Cardiac muscle cell (in vitro differentiated cells and primary cell): ENCODE results near the gene AP3M1. TPM values are rescaled to one million over a fixed set of nuclear protein-coding genes. Genes with fewer than 3 reads are reported as not detected.

Experiments
- DNase-seq, 2 donors: peaks; one replicate each; pipeline versions ENCODE4 v3.0.0 to v3.0.0-alpha.2; 2010 to 2017; ENCODE audit warnings: low read depth in 1 of 2, low spot score in 1 of 2
- H3K27ac ChIP-seq: fragments of 200-600 bp; sonication (generic); 2 replicates; pipeline ENCODE4 v1.5.1; 2016
- H3K27me3 ChIP-seq: fragments of 200-600 bp; sonication (generic); 2 replicates; pipeline ENCODE4 v1.6.0; 2016; ENCODE audit warnings: control low read depth
- H3K36me3 ChIP-seq: fragments of 200-600 bp; sonication (generic); 2 replicates; pipeline ENCODE4 v1.5.1; 2016; ENCODE audit warnings: control low read depth
- H3K4me1 ChIP-seq: fragments of 200-600 bp; sonication (generic); 2 replicates; pipeline ENCODE4 v1.8.1; 2017; ENCODE audit warnings: low read depth, mild to moderate bottlenecking, mixed run types
- H3K4me3 ChIP-seq: fragments of 200-600 bp; sonication (generic); 2 replicates; pipeline ENCODE4 v1.5.1; 2016; ENCODE audit warnings: mild to moderate bottlenecking
- H3K9me3 ChIP-seq: fragments of 200-600 bp; sonication (generic); 2 replicates; pipeline ENCODE4 v1.5.1; 2017; ENCODE audit warnings: low read depth, mild to moderate bottlenecking, control low read depth
- CTCF ChIP-seq: IDR thresholded peaks from 2 replicates; pipeline ENCODE4 v1.5.1; 2012; ENCODE audit warnings: low read depth, mild to moderate bottlenecking, low read length
- polyA plus RNA-seq: library from polyadenylated mRNA; unstranded; fragments of >200 nt; fragmentation: Nextera tagmentation; extraction: Ambion mirVana; gene quantifications from 2 replicates; pipeline ENCODE4 v1.2.1, GENCODE V29; 2016
- total RNA-seq: library from RNA; depleted of rRNA; stranded (reverse); fragments of >200 nt; gene quantifications from 2 replicates; pipeline ENCODE4 v1.2.3, GENCODE V29; 2016

The AP3M1 gene
- total and polyA plus RNA-seq, 2 experiments from 2014 or later = 21.8 to 43.8 TPM

GRCh38 chr10:74109452-74109851 lies 41.2 kb downstream of the AP3M1 start:
- no peak for TF ChIP-seq CTCF
- Histone ChIP-seq H3K27me3 (no peaks in the 10 kb centered on the region), H3K36me3 (peaks cover 78% of the 10 kb centered on the region), H3K4me1 (no peaks in the 10 kb centered on the region), H3K9me3 (no peaks in the 10 kb centered on the region), H3K27ac (no peak overlapping the region), H3K4me3 (no peak overlapping the region)
- DNase-seq = no peak

GRCh38 chr10:74107391-74107790 lies 43.2 kb downstream of the AP3M1 start:
- TF ChIP-seq CTCF = no peak
- no peak for DNase-seq
- Histone ChIP-seq H3K27ac (peak overlapping the region; percentile 13), H3K27me3 (no peaks in the 10 kb centered on the region), H3K36me3 (peaks cover 79% of the 10 kb centered on the region), H3K4me1 (no peaks in the 10 kb centered on the region), H3K9me3 (no peaks in the 10 kb centered on the region), H3K4me3 (no peak overlapping the region)

GRCh38 chr10:74104996-74105395 lies 45.6 kb downstream of the AP3M1 start:
- Histone ChIP-seq H3K27ac (no peak overlapping the region), H3K9me3 (no peaks in the 10 kb centered on the region), H3K27me3 (no peaks in the 10 kb centered on the region), H3K4me1 (no peaks in the 10 kb centered on the region), H3K4me3 (no peak overlapping the region), H3K36me3 (peaks cover 69% of the 10 kb centered on the region)
- no peak for DNase-seq
- TF ChIP-seq CTCF = no peak

GRCh38 chr10:74104480-74104879 lies 46.1 kb downstream of the AP3M1 start:
- DNase-seq = no peak
- Histone ChIP-seq H3K27me3 (no peaks in the 10 kb centered on the region), H3K27ac (no peak overlapping the region), H3K9me3 (no peaks in the 10 kb centered on the region), H3K4me1 (no peaks in the 10 kb centered on the region), H3K36me3 (peaks cover 67% of the 10 kb centered on the region), H3K4me3 (no peak overlapping the region)
- no peak for TF ChIP-seq CTCF

GRCh38 chr10:74103560-74104258 lies 46.9 kb downstream of the AP3M1 start:
- Histone ChIP-seq H3K9me3 (no peaks in the 10 kb centered on the region), H3K4me1 (no peaks in the 10 kb centered on the region), H3K27ac (peak overlapping the region; percentile 7), H3K27me3 (no peaks in the 10 kb centered on the region), H3K36me3 (peaks cover 66% of the 10 kb centered on the region), H3K4me3 (no peak overlapping the region)
- TF ChIP-seq CTCF = peak; percentile 48
- peak in 1 of 2 donors; percentile 49 for DNase-seq
